Panc1 (cell line): ENCODE results near the gene FPR2. TPM values are rescaled to one million over a fixed set of nuclear protein-coding genes. Genes with fewer than 3 reads are reported as not detected.

Experiments used
- ATAC-seq: fragments of 200-7000 bp; cut with Tn5 transposase; 2 replicates; pipeline ENCODE4 v1.9.1; 2020; ENCODE audit warnings: mild to moderate bottlenecking, moderate library complexity
- BruUV-seq: library from RNA; stranded (reverse); fragments of 400-500 nt; replicated peaks from 2 replicates; lab custom pipeline; 2021; lab: Mats Ljungman, UMichigan
- CTCF ChIA-PET: fragments of 300-600 bp; sonication (Branson Sonifier 250); formaldehyde crosslinking; loops from one replicate; lab custom pipeline; 2022; ENCODE audit warnings: antibody characterized with exemption; lab: Charles Lee
- POLR2A ChIA-PET: fragments of 300-600 bp; sonication (Branson Sonifier 250); formaldehyde crosslinking; loops from one replicate; lab custom pipeline; 2022; ENCODE audit warnings: antibody characterized with exemption; lab: Charles Lee
- DNase-seq: peaks from one replicate; pipeline ENCODE4 v3.0.0-alpha.2; 2010; ENCODE audit warnings: low read depth, low spot score
- H3K27ac ChIP-seq: 2 replicates; pipeline ENCODE4 v1.5.1; 2011; ENCODE audit warnings: mild to moderate bottlenecking, low read length, inconsistent platforms
- H3K27me3 ChIP-seq: fragments of 200-500 bp; sonication (Bioruptor generic); 2 replicates; pipeline ENCODE4 v1.6.0; 2014; ENCODE audit warnings: low read length, inconsistent platforms; ENCODE audit not compliant: control insufficient read depth, insufficient read depth
- H3K36me3 ChIP-seq: fragments of 200-500 bp; sonication (Bioruptor generic); 2 replicates; pipeline ENCODE4 v1.5.1; 2014; ENCODE audit warnings: inconsistent platforms, mild to moderate bottlenecking, low read length, moderate library complexity; ENCODE audit not compliant: control insufficient read depth, insufficient read depth
- H3K4me1 ChIP-seq: 2 replicates; pipeline ENCODE4 v1.5.1; 2011; ENCODE audit warnings: inconsistent platforms, mild to moderate bottlenecking, low read length, moderate library complexity; ENCODE audit not compliant: control insufficient read depth, insufficient read depth
- H3K4me3 ChIP-seq, 2 experiments: 2 replicates each; pipeline ENCODE4 v1.5.1; 2011 to 2012; ENCODE audit warnings: low read depth in 2 of 2, low read length in 2 of 2, mild to moderate bottlenecking in 2 of 2, inconsistent platforms in 1 of 2, moderate library complexity in 1 of 2
- H3K9me3 ChIP-seq: fragments of 200-500 bp; sonication (Bioruptor generic); 2 replicates; pipeline ENCODE4 v1.5.1; 2014; ENCODE audit warnings: low read depth, mild to moderate bottlenecking, inconsistent platforms, low read length, moderate library complexity; ENCODE audit not compliant: control insufficient read depth, insufficient read depth
- POLR2AphosphoS5 ChIP-seq: IDR thresholded peaks from 2 replicates; pipeline ENCODE4 v1.6.1; 2012; ENCODE audit warnings: mild to moderate bottlenecking, low read depth, low read length, moderate library complexity
- SIN3A ChIP-seq: IDR thresholded peaks from 2 replicates; pipeline ENCODE4 v1.6.1; 2012; ENCODE audit warnings: low read depth, mild to moderate bottlenecking, low read length, moderate library complexity, borderline replicate concordance; ENCODE audit not compliant: insufficient read depth
- TCF7L2 ChIP-seq: IDR thresholded peaks from 2 replicates; pipeline ENCODE4 v1.6.1; 2011; ENCODE audit warnings: mild to moderate bottlenecking, low read depth, low read length, inconsistent platforms
- in situ Hi-C: cut with HindIII; loops from 2 replicates; pipeline ENCODE4 v1.10.0; 2016; ENCODE audit warnings: low sequenced_read_pairs, low pct_unique_long_range_greater_than_20kb
- intact Hi-C: fragments of 100-400 bp; cut with micrococcal nuclease; formaldehyde crosslinking; loops from one replicate; pipeline ENCODE4 v1.10.0; 2022; ENCODE audit not compliant: unreplicated experiment
- total RNA-seq: library from RNA; stranded (reverse); gene quantifications from one replicate; pipeline ENCODE4 v1.2.1, GENCODE V29; 2021; ENCODE audit not compliant: unreplicated experiment
- TF ChIP-seq, protein P1 (sequence below): fragments of 450-650 bp; IDR thresholded peaks from 2 replicates; pipeline ENCODE4 v1.5.1; 2017; ENCODE audit warnings: mild to moderate bottlenecking
- TF ChIP-seq, protein P2 (sequence below), 2 experiments: IDR thresholded peaks; 2 replicates each; pipeline ENCODE4 v1.6.1; 2011 to 2012; ENCODE audit warnings: low read depth in 2 of 2, control low read depth in 1 of 2, low read length in 1 of 2, mild to moderate bottlenecking in 1 of 2, moderate library complexity in 1 of 2; ENCODE audit not compliant: insufficient read depth in 1 of 2

FPR2 gene
- total RNA-seq, 1 experiment from 2014 or later, result not detected

DNA sequence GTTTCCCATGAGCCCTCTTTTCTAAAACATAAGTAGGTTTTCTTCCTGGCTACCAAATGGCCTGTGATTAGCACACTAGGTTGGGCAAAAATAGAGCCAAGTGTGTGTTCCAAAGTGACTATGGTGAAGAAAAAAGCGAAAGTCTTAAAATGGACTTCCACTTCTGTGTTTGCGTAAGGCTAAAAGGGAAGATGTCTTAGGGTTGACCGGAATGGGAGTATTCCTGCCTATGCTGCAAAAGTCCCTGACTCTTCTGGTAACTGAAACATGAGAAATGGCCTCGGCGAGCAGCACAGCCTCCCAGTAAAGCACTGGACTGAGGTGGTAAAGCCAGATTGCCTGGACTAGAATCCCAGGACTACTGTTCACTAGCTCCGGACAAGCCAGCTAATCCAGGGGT is 6.9 kb upstream of the FPR2 start:
- TF ChIP-seq, protein P1, sequence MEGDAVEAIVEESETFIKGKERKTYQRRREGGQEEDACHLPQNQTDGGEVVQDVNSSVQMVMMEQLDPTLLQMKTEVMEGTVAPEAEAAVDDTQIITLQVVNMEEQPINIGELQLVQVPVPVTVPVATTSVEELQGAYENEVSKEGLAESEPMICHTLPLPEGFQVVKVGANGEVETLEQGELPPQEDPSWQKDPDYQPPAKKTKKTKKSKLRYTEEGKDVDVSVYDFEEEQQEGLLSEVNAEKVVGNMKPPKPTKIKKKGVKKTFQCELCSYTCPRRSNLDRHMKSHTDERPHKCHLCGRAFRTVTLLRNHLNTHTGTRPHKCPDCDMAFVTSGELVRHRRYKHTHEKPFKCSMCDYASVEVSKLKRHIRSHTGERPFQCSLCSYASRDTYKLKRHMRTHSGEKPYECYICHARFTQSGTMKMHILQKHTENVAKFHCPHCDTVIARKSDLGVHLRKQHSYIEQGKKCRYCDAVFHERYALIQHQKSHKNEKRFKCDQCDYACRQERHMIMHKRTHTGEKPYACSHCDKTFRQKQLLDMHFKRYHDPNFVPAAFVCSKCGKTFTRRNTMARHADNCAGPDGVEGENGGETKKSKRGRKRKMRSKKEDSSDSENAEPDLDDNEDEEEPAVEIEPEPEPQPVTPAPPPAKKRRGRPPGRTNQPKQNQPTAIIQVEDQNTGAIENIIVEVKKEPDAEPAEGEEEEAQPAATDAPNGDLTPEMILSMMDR, result no peak
- no peak for TF ChIP-seq POLR2AphosphoS5
- no peak for TF ChIP-seq SIN3A
- no peak for TF ChIP-seq TCF7L2
- TF ChIP-seq, protein P2, sequence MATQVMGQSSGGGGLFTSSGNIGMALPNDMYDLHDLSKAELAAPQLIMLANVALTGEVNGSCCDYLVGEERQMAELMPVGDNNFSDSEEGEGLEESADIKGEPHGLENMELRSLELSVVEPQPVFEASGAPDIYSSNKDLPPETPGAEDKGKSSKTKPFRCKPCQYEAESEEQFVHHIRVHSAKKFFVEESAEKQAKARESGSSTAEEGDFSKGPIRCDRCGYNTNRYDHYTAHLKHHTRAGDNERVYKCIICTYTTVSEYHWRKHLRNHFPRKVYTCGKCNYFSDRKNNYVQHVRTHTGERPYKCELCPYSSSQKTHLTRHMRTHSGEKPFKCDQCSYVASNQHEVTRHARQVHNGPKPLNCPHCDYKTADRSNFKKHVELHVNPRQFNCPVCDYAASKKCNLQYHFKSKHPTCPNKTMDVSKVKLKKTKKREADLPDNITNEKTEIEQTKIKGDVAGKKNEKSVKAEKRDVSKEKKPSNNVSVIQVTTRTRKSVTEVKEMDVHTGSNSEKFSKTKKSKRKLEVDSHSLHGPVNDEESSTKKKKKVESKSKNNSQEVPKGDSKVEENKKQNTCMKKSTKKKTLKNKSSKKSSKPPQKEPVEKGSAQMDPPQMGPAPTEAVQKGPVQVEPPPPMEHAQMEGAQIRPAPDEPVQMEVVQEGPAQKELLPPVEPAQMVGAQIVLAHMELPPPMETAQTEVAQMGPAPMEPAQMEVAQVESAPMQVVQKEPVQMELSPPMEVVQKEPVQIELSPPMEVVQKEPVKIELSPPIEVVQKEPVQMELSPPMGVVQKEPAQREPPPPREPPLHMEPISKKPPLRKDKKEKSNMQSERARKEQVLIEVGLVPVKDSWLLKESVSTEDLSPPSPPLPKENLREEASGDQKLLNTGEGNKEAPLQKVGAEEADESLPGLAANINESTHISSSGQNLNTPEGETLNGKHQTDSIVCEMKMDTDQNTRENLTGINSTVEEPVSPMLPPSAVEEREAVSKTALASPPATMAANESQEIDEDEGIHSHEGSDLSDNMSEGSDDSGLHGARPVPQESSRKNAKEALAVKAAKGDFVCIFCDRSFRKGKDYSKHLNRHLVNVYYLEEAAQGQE (IDR thresholded peaks at IDR 0.05; ENCODE audit: insufficient read depth in 1 of 2, low read depth in 2 of 2, low read length in 1 of 2), result no peak
- H3K36me3 ChIP-seq, result no peaks in the 10 kb centered on the region
- no peak overlapping the region for H3K4me3 ChIP-seq
- no peak overlapping the region for H3K27ac ChIP-seq
- no peak for DNase-seq
- ChIA-PET CTCF (no interaction called here), POLR2A (no interaction called here)
- no peak for ATAC-seq
- no peaks in the 10 kb centered on the region for H3K9me3 ChIP-seq
- in situ Hi-C loops (no loop called here), intact Hi-C loops (no loop called here)
- no peaks in the 10 kb centered on the region for H3K4me1 ChIP-seq
- no TSS peak for BruUV-seq
- H3K27me3 ChIP-seq, result no peaks in the 10 kb centered on the region

DNA sequence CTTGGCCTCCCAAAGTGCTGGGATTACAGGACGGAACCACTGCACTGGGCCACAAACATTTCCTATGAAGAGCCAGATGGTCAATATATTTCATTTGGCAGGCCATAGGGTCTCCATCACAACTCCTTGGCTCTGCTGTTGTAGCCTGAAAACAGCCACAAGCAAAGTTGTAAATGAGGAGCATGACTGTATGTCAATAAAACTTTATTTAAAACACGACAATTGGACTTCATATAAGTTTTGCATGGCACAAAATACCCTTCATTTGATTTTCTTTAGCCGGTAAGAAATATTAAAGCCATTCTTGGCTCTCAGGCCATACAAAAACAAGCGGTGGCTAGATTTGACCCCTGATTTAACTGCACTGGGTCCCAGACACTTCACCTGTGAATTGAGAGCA is 6.2 kb upstream of the FPR2 start:
- in situ Hi-C loops, result no loop called here
- Histone ChIP-seq H3K27me3 (no peaks in the 10 kb centered on the region), H3K27ac (no peak overlapping the region), H3K36me3 (no peaks in the 10 kb centered on the region), H3K4me1 (no peaks in the 10 kb centered on the region), H3K4me3 (no peak overlapping the region), H3K9me3 (no peaks in the 10 kb centered on the region)
- no peak for ATAC-seq
- TF ChIP-seq TCF7L2, result no peak
- TF ChIP-seq SIN3A, result no peak
- TF ChIP-seq, protein P2 (IDR thresholded peaks at IDR 0.05; ENCODE audit: insufficient read depth in 1 of 2, low read depth in 2 of 2, low read length in 1 of 2), result no peak
- TF ChIP-seq POLR2AphosphoS5, result no peak
- TF ChIP-seq, protein P1, result no peak
- DNase-seq, result no peak
- ChIA-PET CTCF (no interaction called here), POLR2A (no interaction called here)
- no TSS peak for BruUV-seq
- intact Hi-C loops, result no loop called here
